GM12873 (cell line): ENCODE data around the gene PSPH.

Source experiments
- TF ChIP-seq, protein P1 (sequence below): IDR thresholded peaks from 2 replicates; pipeline ENCODE4 v1.5.1; 2012; ENCODE audit warnings: low read depth, mild to moderate bottlenecking, moderate library complexity, low read length, control low read depth; ENCODE audit not compliant: insufficient read depth; ENCODE audit errors: missing control alignments

PSPH gene

GRCh38 chr7:56063882-56064625, 12.8 kb upstream of the PSPH start, which contains the start of gene SUMF2:
SUMF2 (plus strand) TSS chr7:56064286; CDS start chr7:56064312, 26 bp downstream.
- TF ChIP-seq, protein P1, sequence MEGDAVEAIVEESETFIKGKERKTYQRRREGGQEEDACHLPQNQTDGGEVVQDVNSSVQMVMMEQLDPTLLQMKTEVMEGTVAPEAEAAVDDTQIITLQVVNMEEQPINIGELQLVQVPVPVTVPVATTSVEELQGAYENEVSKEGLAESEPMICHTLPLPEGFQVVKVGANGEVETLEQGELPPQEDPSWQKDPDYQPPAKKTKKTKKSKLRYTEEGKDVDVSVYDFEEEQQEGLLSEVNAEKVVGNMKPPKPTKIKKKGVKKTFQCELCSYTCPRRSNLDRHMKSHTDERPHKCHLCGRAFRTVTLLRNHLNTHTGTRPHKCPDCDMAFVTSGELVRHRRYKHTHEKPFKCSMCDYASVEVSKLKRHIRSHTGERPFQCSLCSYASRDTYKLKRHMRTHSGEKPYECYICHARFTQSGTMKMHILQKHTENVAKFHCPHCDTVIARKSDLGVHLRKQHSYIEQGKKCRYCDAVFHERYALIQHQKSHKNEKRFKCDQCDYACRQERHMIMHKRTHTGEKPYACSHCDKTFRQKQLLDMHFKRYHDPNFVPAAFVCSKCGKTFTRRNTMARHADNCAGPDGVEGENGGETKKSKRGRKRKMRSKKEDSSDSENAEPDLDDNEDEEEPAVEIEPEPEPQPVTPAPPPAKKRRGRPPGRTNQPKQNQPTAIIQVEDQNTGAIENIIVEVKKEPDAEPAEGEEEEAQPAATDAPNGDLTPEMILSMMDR: no peak

- TF ChIP-seq, protein P1: no peak
Observed at GRCh38 chr7:56063500-56063881, 12.2 kb upstream of the PSPH start.

DNA sequence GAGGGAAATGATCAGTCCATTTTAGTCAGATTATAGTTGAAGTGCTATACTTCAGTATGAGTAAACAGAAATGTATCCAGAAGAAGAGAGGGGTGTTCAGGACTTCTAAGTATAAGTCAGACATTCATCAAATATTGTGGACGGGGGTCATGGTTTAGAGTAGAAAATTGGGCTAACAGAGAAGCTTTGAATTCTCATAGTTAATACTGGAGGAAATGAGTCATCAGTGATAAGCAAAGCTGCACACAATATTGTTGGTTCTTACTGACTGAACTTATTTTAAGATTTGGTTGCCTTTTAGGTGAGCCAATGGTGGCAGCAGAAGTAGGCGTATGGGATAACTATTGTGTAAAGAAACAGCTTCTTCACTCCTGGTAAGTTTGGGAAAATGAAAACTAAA, 11.1 kb upstream of the PSPH start:
- TF ChIP-seq, protein P1: no peak

DNA sequence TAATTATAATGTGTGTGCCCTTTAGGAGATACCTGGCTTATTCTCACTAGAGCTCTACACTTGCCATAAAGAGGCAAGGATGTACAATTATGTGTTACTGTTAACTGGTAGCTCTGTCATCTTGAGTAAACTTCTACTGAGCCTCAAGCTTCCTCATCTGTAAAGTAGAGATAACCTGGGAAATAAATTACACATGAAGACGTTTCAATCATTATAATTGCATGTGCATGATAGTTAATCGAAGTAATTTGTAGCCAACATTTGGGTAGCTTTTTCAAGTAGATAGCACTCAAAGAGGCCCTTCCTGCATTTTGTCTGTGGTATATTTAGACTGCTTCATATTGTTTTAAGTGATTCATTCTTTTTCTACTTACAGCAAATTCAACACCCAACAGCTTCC, 2.7 kb upstream of the PSPH start:
- TF ChIP-seq, protein P1: no peak

DNA sequence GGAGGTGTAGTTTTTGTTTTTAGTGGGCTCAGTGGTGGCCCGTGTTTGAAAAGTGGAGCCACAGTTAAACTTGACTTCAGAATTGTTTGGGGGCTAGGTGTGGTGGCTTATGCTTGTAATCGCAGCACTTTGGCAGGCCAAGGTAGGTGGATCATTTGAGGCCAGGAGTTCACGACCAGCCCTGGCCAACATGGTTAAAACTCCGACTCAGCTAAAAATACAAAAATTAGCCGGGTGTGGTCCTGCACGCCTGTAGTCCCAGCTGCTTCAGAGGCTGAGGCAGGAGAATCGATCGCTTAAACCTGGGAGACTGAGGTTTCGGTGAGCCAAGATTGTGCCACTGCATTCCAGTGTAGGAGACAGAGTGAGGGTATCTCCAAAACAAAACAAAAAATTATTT, 2.1 kb upstream of the PSPH start:
- TF ChIP-seq, protein P1: no peak

- TF ChIP-seq, protein P1: no peak
Observed at GRCh38 chr7:56051053-56051338, 248 bp downstream of the PSPH start.

DNA sequence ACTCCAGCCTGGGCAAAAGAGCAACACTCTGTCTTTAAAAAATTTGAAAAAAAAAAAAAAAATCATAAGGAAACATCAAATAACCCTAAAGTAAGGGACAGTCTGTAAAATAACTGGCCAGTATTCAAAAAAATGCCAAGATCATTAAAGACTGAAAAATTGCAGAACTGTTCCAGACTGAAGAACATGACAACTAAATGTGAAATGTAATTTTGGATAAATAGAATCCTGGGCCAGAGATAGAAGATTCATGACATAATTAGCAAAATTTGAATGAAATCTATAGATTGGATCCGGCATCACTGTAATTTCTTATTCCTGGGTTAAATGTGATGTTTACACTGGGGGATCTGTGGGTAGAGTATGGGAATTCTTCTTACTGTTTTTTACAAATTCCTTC, 3.0 kb downstream of the PSPH start:
- TF ChIP-seq, protein P1: no peak
